HG03025 (cell line): Measurements from ENCODE around the gene HSPA12A.

Experiments
- ATAC-seq: cut with Tn5 transposase; IDR thresholded peaks from one replicate; pipeline ENCODE4 v1.9.1; 2021; ENCODE audit warnings: mild to moderate bottlenecking, moderate library complexity; ENCODE audit not compliant: unreplicated experiment, low FRiP score

The HSPA12A gene

GRCh38 chr10:116636385-116636784 lies 106.0 kb downstream of the HSPA12A start:
- no peak for ATAC-seq

GRCh38 chr10:116634126-116634975 lies 108.0 kb downstream of the HSPA12A start:
- no peak for ATAC-seq

GRCh38 chr10:116633216-116633600 lies 109.2 kb downstream of the HSPA12A start:
- ATAC-seq = no peak

- ATAC-seq = no peak
Observed at GRCh38 chr10:116632596-116633215, 109.7 kb downstream of the HSPA12A start.

- no peak for ATAC-seq
Observed at GRCh38 chr10:116631871-116632295, 110.5 kb downstream of the HSPA12A start.

- no peak for ATAC-seq
Observed at GRCh38 chr10:116630020-116630419, 112.3 kb downstream of the HSPA12A start.

- ATAC-seq = no peak
Observed at GRCh38 chr10:116629340-116629739, 113.0 kb downstream of the HSPA12A start.

GRCh38 chr10:116627386-116627933 lies 114.9 kb downstream of the HSPA12A start:
- no peak for ATAC-seq

GRCh38 chr10:116626815-116627214 lies 115.6 kb downstream of the HSPA12A start:
- ATAC-seq = no peak

- ATAC-seq = no peak
Observed at GRCh38 chr10:116625845-116626244, 116.5 kb downstream of the HSPA12A start.

GRCh38 chr10:116621934-116622655 lies 120.3 kb downstream of the HSPA12A start:
- no peak for ATAC-seq

- ATAC-seq = no peak
Observed at GRCh38 chr10:116621476-116621875, 120.9 kb downstream of the HSPA12A start.
